HL-60 (cell line): ENCODE data around the gene PTPRN2.

Experiments used
- DNase-seq, 2 experiments: peaks; one replicate each; pipeline ENCODE4 v3.0.0-alpha.2; 2010 to 2020; ENCODE audit warnings: low read depth in 1 of 2, low spot score in 1 of 2
- H3K27ac ChIP-seq: fragments of 250-450 bp; sonication (Bioruptor Pico); replicated peaks from 2 replicates; pipeline ENCODE4 v1.5.1; 2020; ENCODE audit warnings: mild to moderate bottlenecking, moderate library complexity
- H3K27me3 ChIP-seq: fragments of 250-450 bp; sonication (Bioruptor Pico); 2 replicates; pipeline ENCODE4 v1.5.1; 2021; ENCODE audit warnings: mild to moderate bottlenecking, moderate library complexity; ENCODE audit not compliant: insufficient read depth, poor library complexity, severe bottlenecking
- H3K4me3 ChIP-seq: replicated peaks from 2 replicates; pipeline ENCODE4 v1.5.1; 2011; ENCODE audit warnings: mild to moderate bottlenecking, control low read depth, low read length; ENCODE audit not compliant: insufficient read depth
- CTCF ChIP-seq: IDR thresholded peaks from one replicate; pipeline ENCODE4 v1.5.1; 2011; ENCODE audit warnings: low read length, control low read depth, inconsistent platforms; ENCODE audit not compliant: insufficient read depth
- GABPA ChIP-seq: IDR thresholded peaks from 2 replicates; pipeline ENCODE4 v1.6.1; 2012; ENCODE audit warnings: low read depth
- POLR2AphosphoS5 ChIP-seq: IDR thresholded peaks from 2 replicates; pipeline ENCODE4 v1.6.1; 2012; ENCODE audit warnings: low read depth
- REST ChIP-seq: IDR thresholded peaks from 2 replicates; pipeline ENCODE4 v1.6.1; 2012; ENCODE audit warnings: low read depth; ENCODE audit not compliant: insufficient replicate concordance
- SPI1 ChIP-seq: IDR thresholded peaks from 2 replicates; pipeline ENCODE4 v1.6.1; 2012; ENCODE audit warnings: low read depth, mild to moderate bottlenecking, borderline replicate concordance

The PTPRN2 gene

GRCh38 chr7:158447506-158448171 is 140.0 kb downstream of the PTPRN2 start:
- no peak for TF ChIP-seq SPI1
- TF ChIP-seq REST, result no peak
- TF ChIP-seq POLR2AphosphoS5, result no peak
- TF ChIP-seq CTCF, result no peak
- no peak for TF ChIP-seq GABPA
- Histone ChIP-seq H3K27me3 (no peaks in the 10 kb centered on the region), H3K4me3 (no peak overlapping the region), H3K27ac (no peak overlapping the region)
- DNase-seq, result no peak

- Histone ChIP-seq H3K27me3 (no peaks in the 10 kb centered on the region), H3K27ac (no peak overlapping the region), H3K4me3 (no peak overlapping the region)
- DNase-seq, result no peak
- TF ChIP-seq GABPA (no peak), POLR2AphosphoS5 (no peak), SPI1 (no peak), CTCF (no peak), REST (no peak)
Observed at GRCh38 chr7:158447151-158447505, 140.5 kb downstream of the PTPRN2 start.

- DNase-seq, result no peak
- no peak overlapping the region for H3K4me3 ChIP-seq
- no peaks in the 10 kb centered on the region for H3K27me3 ChIP-seq
- no peak overlapping the region for H3K27ac ChIP-seq
- TF ChIP-seq POLR2AphosphoS5, result no peak
- TF ChIP-seq SPI1, result no peak
- TF ChIP-seq CTCF, result no peak
- no peak for TF ChIP-seq GABPA
- TF ChIP-seq REST, result no peak
Observed at GRCh38 chr7:158446706-158447105, 140.9 kb downstream of the PTPRN2 start.
